B cell (primary cell): ENCODE measurements around the gene ANAPC2. TPM values are rescaled to one million over a fixed set of nuclear protein-coding genes. Genes with fewer than 3 reads are reported as not detected.

ENCODE experiments used
- ATAC-seq: fragments of 200-7000 bp; cut with Tn5 transposase; one replicate; pipeline ENCODE4 v1.10.0; 2021; ENCODE audit warnings: low read depth, mild to moderate bottlenecking, moderate number of reproducible peaks, moderate library complexity
- CTCF ChIA-PET: fragments of 350-600 bp; sonication (Branson Sonifier 250); formaldehyde crosslinking; loops from one replicate; lab custom pipeline; 2021; ENCODE audit warnings: antibody characterized with exemption, inconsistent platforms; lab: Charles Lee
- POLR2A ChIA-PET: fragments of 350-600 bp; sonication (Branson Sonifier 250); formaldehyde crosslinking; loops from one replicate; lab custom pipeline; 2021; ENCODE audit warnings: antibody characterized with exemption; lab: Charles Lee
- DNase-seq: peaks from one replicate; pipeline ENCODE4 v3.0.0; 2013
- H2AFZ ChIP-seq: 2 replicates; pipeline ENCODE4 v1.6.1; 2012; ENCODE audit warnings: mild to moderate bottlenecking, low read depth, low read length; ENCODE audit not compliant: insufficient read depth, poor library complexity, severe bottlenecking
- H3K27ac ChIP-seq, 2 donors: 1 replicate in 1 of 2; 2 replicates in 1 of 2; pipeline ENCODE4 v1.5.1; 2012 to 2013; ENCODE audit warnings: low read length in 2 of 2, mild to moderate bottlenecking in 2 of 2, moderate library complexity in 1 of 2
- H3K27me3 ChIP-seq, 4 experiments: fragments of 200-600 bp in 1 of 4; sonication (generic) in 1 of 4; replicated peaks in 1 of 4; 1 replicate in 2 of 4; 2 replicates in 2 of 4; pipeline versions ENCODE4 v1.6.1 to v1.7.0; 2013 to 2016; ENCODE audit warnings: low read length in 3 of 4, mild to moderate bottlenecking in 2 of 4, mixed read lengths in 1 of 4, moderate library complexity in 1 of 4; ENCODE audit not compliant: insufficient read depth in 4 of 4, control insufficient read depth in 3 of 4; ENCODE audit errors: control extremely low read depth in 1 of 4
- H3K36me3 ChIP-seq, 2 experiments: replicated peaks in 1 of 2; 1 replicate in 1 of 2; 2 replicates in 1 of 2; pipeline versions ENCODE4 v1.6.1 to v1.7.1; 2013; ENCODE audit warnings: low read length in 1 of 2; ENCODE audit not compliant: insufficient read depth in 2 of 2, control insufficient read depth in 1 of 2; ENCODE audit errors: control extremely low read depth in 1 of 2, extremely low read depth in 1 of 2
- H3K4me1 ChIP-seq, 2 donors: fragments of 200-600 bp in 1 of 2; sonication (generic) in 1 of 2; 1 replicate in 1 of 2; 2 replicates in 1 of 2; pipeline versions ENCODE4 v1.5.1 to v1.6.1; 2013 to 2017; ENCODE audit warnings: low read length in 2 of 2; ENCODE audit not compliant: control insufficient read depth in 2 of 2, insufficient read depth in 2 of 2
- H3K4me2 ChIP-seq: replicated peaks from 2 replicates; pipeline ENCODE3; 2012; ENCODE audit warnings: mild to moderate bottlenecking, low read depth, low read length; ENCODE audit not compliant: poor library complexity, severe bottlenecking
- H3K4me3 ChIP-seq, 5 experiments: fragments of 200-600 bp in 1 of 5; sonication (generic) in 1 of 5; 1 replicate in 3 of 5; 2 replicates in 2 of 5; pipeline versions ENCODE4 v1.5.1 to v1.7.0; 2011 to 2016; ENCODE audit warnings: low read length in 4 of 5, mild to moderate bottlenecking in 4 of 5, low read depth in 2 of 5, control low read depth in 1 of 5, moderate library complexity in 1 of 5; ENCODE audit not compliant: insufficient read depth in 1 of 5; ENCODE audit errors: control extremely low read depth in 1 of 5, extremely low read depth in 1 of 5
- H3K79me2 ChIP-seq: fragments of 200-600 bp; sonication (generic); one replicate; pipeline ENCODE4 v1.6.0; 2016; ENCODE audit warnings: low read length; ENCODE audit not compliant: control insufficient read depth, insufficient read depth
- H3K9ac ChIP-seq: fragments of 200-600 bp; sonication (generic); 2 replicates; pipeline ENCODE4 v1.6.1; 2017; ENCODE audit warnings: mild to moderate bottlenecking, low read length, moderate library complexity
- H3K9me3 ChIP-seq, 3 donors: one replicate each; pipeline versions ENCODE4 v1.6.1 to v1.7.1; 2013; ENCODE audit warnings: low read length in 2 of 3; ENCODE audit not compliant: control insufficient read depth in 2 of 3, insufficient read depth in 1 of 3; ENCODE audit errors: control extremely low read depth in 1 of 3
- H4K20me1 ChIP-seq: 2 replicates; pipeline ENCODE4 v1.6.0; 2012; ENCODE audit warnings: mild to moderate bottlenecking, low read length; ENCODE audit not compliant: insufficient read depth, control insufficient read depth, poor library complexity, severe bottlenecking
- H3K27ac Mint-ChIP-seq: one replicate; pipeline ENCODE4 v1.8.0; 2021; ENCODE audit warnings: mixed read lengths
- H3K27me3 Mint-ChIP-seq: one replicate; pipeline ENCODE4 v1.8.0; 2021; ENCODE audit warnings: mixed read lengths
- H3K4me1 Mint-ChIP-seq: one replicate; pipeline ENCODE4 v1.8.0; 2021; ENCODE audit warnings: mixed read lengths
- H3K4me3 Mint-ChIP-seq: one replicate; pipeline ENCODE4 v1.8.0; 2021; ENCODE audit warnings: mixed read lengths
- H3K9me3 Mint-ChIP-seq: one replicate; pipeline ENCODE4 v1.8.0; 2022; ENCODE audit warnings: mixed read lengths; ENCODE audit not compliant: insufficient read depth
- EZH2 ChIP-seq: IDR thresholded peaks from 2 replicates; pipeline ENCODE4 v1.6.1; 2012; ENCODE audit warnings: borderline replicate concordance, low read depth, mild to moderate bottlenecking, moderate library complexity, low read length; ENCODE audit not compliant: insufficient read depth, poor library complexity, severe bottlenecking
- WGBS: methylation state at CpG from one replicate; pipeline ENCODE4 v1.1.5; 2013; ENCODE audit warnings: missing lambda C conversion rate; ENCODE audit not compliant: insufficient coverage; 5-methylcytosine and 5-hydroxymethylcytosine counted together
- intact Hi-C: fragments of 100-400 bp; cut with micrococcal nuclease; formaldehyde crosslinking; loops from one replicate; pipeline ENCODE4 v1.10.0; 2022
- polyA plus RNA-seq: library from polyadenylated mRNA; depleted of rRNA; stranded (reverse); fragments of >200 nt; gene quantifications from 2 replicates; pipeline ENCODE4 v1.2.3, GENCODE V29; 2012
- total RNA-seq, 2 donors: library from RNA; stranded (reverse); fragments of 120-200 nt in 1 of 2; gene quantifications; 1 replicate in 1 of 2; 2 replicates in 1 of 2; pipeline versions ENCODE4 v1.2.3 to v1.2.4, GENCODE V29; 2013 to 2022
- TF ChIP-seq, protein P1 (sequence below): fragments of 200-600 bp; IDR thresholded peaks from one replicate; pipeline ENCODE4 v1.8.0; 2022; ENCODE audit warnings: antibody characterized with exemption, mild to moderate bottlenecking

ANAPC2 gene
- total and polyA plus RNA-seq, 2 donors (not counting 1 experiment from before 2014, with no cell fraction given): 121 to 127 TPM

DNA sequence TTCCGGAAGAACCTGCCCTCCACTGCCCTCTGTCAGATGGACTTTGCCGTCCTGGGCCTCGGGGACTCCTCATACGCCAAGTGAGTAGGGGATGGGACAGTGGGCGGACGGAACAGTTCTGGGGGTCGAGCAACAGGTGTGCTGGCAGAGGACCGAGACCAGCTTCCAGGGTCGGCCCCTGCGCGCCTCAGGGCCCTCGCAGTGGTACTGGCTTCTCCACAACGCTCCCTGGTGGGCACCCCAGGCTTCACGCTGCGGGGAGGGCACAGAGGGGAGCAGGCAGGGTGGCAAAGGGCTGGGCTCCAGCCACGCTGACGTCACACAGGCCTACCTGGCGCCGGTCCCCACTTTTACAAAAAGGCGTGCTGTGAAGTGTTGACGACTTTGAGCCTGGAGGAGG, 24.2 kb upstream of the ANAPC2 start:
- no peaks in the 10 kb centered on the region for H3K36me3 ChIP-seq
- H3K27ac ChIP-seq: no peak overlapping the region
- no peaks in the 10 kb centered on the region for H3K4me1 ChIP-seq
- ChIA-PET POLR2A (no interaction called here), CTCF (no interaction called here)
- no peak for ATAC-seq
- H3K4me2 ChIP-seq: no peak overlapping the region
- whole genome bisulfite sequencing: 93% methylated on average over 21 of the region's 21 CpGs
- H3K9ac ChIP-seq: no peak overlapping the region
- no peaks in the 10 kb centered on the region for H4K20me1 ChIP-seq
- H3K4me3 ChIP-seq: no peak overlapping the region
- Mint-ChIP-seq H3K4me3 (no peak overlapping the region), H3K4me1 (peaks cover 1% of the 10 kb centered on the region), H3K9me3 (no peaks in the 10 kb centered on the region), H3K27ac (no peak overlapping the region), H3K27me3 (no peaks in the 10 kb centered on the region)
- intact Hi-C loops: no loop called here
- peaks cover 4% of the 10 kb centered on the region for H3K79me2 ChIP-seq
- TF ChIP-seq, protein P1, sequence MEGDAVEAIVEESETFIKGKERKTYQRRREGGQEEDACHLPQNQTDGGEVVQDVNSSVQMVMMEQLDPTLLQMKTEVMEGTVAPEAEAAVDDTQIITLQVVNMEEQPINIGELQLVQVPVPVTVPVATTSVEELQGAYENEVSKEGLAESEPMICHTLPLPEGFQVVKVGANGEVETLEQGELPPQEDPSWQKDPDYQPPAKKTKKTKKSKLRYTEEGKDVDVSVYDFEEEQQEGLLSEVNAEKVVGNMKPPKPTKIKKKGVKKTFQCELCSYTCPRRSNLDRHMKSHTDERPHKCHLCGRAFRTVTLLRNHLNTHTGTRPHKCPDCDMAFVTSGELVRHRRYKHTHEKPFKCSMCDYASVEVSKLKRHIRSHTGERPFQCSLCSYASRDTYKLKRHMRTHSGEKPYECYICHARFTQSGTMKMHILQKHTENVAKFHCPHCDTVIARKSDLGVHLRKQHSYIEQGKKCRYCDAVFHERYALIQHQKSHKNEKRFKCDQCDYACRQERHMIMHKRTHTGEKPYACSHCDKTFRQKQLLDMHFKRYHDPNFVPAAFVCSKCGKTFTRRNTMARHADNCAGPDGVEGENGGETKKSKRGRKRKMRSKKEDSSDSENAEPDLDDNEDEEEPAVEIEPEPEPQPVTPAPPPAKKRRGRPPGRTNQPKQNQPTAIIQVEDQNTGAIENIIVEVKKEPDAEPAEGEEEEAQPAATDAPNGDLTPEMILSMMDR: no peak
- TF ChIP-seq EZH2: no peak
- H2AFZ ChIP-seq: no peak overlapping the region
- no peaks in the 10 kb centered on the region for H3K9me3 ChIP-seq
- no peak for DNase-seq
- H3K27me3 ChIP-seq: no peaks in the 10 kb centered on the region

DNA sequence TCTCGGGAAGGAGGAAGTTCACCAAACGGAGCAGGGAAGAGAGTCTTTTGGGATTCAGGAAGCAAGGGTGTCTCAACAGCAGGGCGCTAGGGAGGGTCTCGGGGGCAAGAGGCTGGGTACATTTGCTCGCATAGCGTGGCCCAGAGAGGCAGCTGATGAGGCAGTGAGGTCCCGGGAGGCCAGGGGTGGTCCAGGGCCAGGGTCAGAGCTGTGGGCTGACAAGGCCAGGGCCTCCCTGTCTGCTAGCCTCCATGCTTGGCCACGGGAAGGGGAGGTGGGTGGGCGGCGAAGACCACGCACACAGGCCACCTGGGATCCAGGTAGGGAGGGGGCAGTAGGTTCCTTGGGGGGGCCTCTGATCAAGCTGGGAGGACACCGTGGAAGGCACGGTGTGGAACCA, 23.2 kb upstream of the ANAPC2 start:
- Mint-ChIP-seq H3K27ac (no peak overlapping the region), H3K27me3 (no peaks in the 10 kb centered on the region), H3K4me1 (peaks cover 11% of the 10 kb centered on the region), H3K4me3 (no peak overlapping the region), H3K9me3 (no peaks in the 10 kb centered on the region)
- peaks cover 9% of the 10 kb centered on the region for H4K20me1 ChIP-seq
- H3K4me3 ChIP-seq: no peak overlapping the region
- no peak overlapping the region for H3K27ac ChIP-seq
- H3K4me1 ChIP-seq: peaks cover 6 to 9% of the 10 kb centered on the region in 2 donors
- no peak overlapping the region for H3K4me2 ChIP-seq
- TF ChIP-seq, protein P1: no peak
- TF ChIP-seq EZH2: no peak
- ChIA-PET CTCF (no interaction called here), POLR2A (no interaction called here)
- H3K79me2 ChIP-seq: peaks cover 14% of the 10 kb centered on the region
- 87% methylated on average over 13 of the region's 13 CpGs for WGBS
- DNase-seq: no peak
- H3K9ac ChIP-seq: no peak overlapping the region
- ATAC-seq: no peak
- no peaks in the 10 kb centered on the region for H3K9me3 ChIP-seq
- intact Hi-C loops: no loop called here
- H3K27me3 ChIP-seq: no peaks in the 10 kb centered on the region
- no peaks in the 10 kb centered on the region for H3K36me3 ChIP-seq
- H2AFZ ChIP-seq: no peak overlapping the region
